HepG2 (cell line): ENCODE data around the gene COL4A2. TPM values are rescaled to one million over a fixed set of nuclear protein-coding genes. Genes with fewer than 3 reads are reported as not detected.

Source experiments
- ATAC-seq: fragments of 200-7000 bp; cut with Tn5 transposase; 3 replicates; pipeline ENCODE4 v1.9.1; 2020; ENCODE audit warnings: mild to moderate bottlenecking, moderate library complexity
- BruUV-seq: library from RNA; stranded (reverse); fragments of 400-500 nt; replicated peaks from 2 replicates; lab custom pipeline; 2021; lab: Mats Ljungman, UMichigan
- CTCF ChIA-PET: fragments of 300-600 bp; formaldehyde crosslinking; extraction: SDS; loops from one replicate; lab custom pipeline; 2021; ENCODE audit warnings: low total read pairs, inconsistent platforms, low intra/inter-chr PET ratio; lab: Yijun Ruan, JAX
- POLR2A ChIA-PET: fragments of 350-600 bp; sonication (Branson Sonifier 250); formaldehyde crosslinking; loops from one replicate; lab custom pipeline; 2020; ENCODE audit warnings: antibody characterized with exemption, inconsistent platforms; lab: Yijun Ruan, JAX
- DNase-seq: peaks from one replicate; pipeline ENCODE4 v3.0.0-alpha.2; 2015; ENCODE audit warnings: low spot score
- FAIRE-seq: peaks from 3 replicates; lab custom pipeline; 2011; peaks lifted over from hg19 to GRCh38; lab: Jason Lieb, UNC
- H2AFZ ChIP-seq: one replicate; pipeline ENCODE4 v1.6.1; 2011; ENCODE audit warnings: low read length, inconsistent platforms
- H3K27ac ChIP-seq: fragments of 300-600 bp; 3 replicates; pipeline ENCODE4 v1.8.0; 2011; ENCODE audit warnings: mixed run types, mild to moderate bottlenecking, mixed read lengths, low read length, inconsistent platforms; ENCODE audit not compliant: insufficient read depth; ENCODE audit errors: extremely low read length
- H3K27me3 ChIP-seq, 2 experiments: fragments of 200-600 bp in 1 of 2; 2 replicates in 1 of 2; 3 replicates in 1 of 2; pipeline versions ENCODE4 v1.6.0 to v1.8.0; 2011; ENCODE audit warnings: low read length in 2 of 2, mild to moderate bottlenecking in 2 of 2, moderate library complexity in 2 of 2, inconsistent platforms in 1 of 2; ENCODE audit not compliant: insufficient read depth in 2 of 2, control insufficient read depth in 1 of 2
- H3K36me3 ChIP-seq, 2 experiments: fragments of 200-600 bp in 1 of 2; replicated peaks in 1 of 2; 2 replicates in 1 of 2; 3 replicates in 1 of 2; pipeline versions ENCODE4 v1.5.1 to v1.8.0; 2011; ENCODE audit warnings: low read length in 2 of 2, inconsistent platforms in 1 of 2; ENCODE audit not compliant: insufficient read depth in 2 of 2, control insufficient read depth in 1 of 2
- H3K4me1 ChIP-seq: 2 replicates; pipeline ENCODE4 v1.5.1; 2012; ENCODE audit warnings: low read length, inconsistent platforms; ENCODE audit not compliant: insufficient read depth
- H3K4me2 ChIP-seq: 2 replicates; pipeline ENCODE4 v1.6.0; 2011; ENCODE audit warnings: low read depth, low read length, inconsistent platforms
- H3K4me3 ChIP-seq, 3 experiments: fragments of 200-600 bp in 1 of 3; sonication (generic), shearing (Covaris generic) in 1 of 3; replicated peaks in 1 of 3; 2 replicates each; pipeline ENCODE4 v1.5.1; 2011 to 2016; ENCODE audit warnings: low read length in 3 of 3, inconsistent platforms in 2 of 3, low read depth in 2 of 3, mild to moderate bottlenecking in 2 of 3, control low read depth in 1 of 3, mixed read lengths in 1 of 3; ENCODE audit not compliant: insufficient read depth in 1 of 3
- H3K79me2 ChIP-seq: one replicate; pipeline ENCODE4 v1.6.1; 2011; ENCODE audit warnings: low read length, inconsistent platforms; ENCODE audit not compliant: insufficient read depth
- H3K9ac ChIP-seq: 2 replicates; pipeline ENCODE4 v1.6.0; 2011; ENCODE audit warnings: mild to moderate bottlenecking, low read depth, low read length, inconsistent platforms; ENCODE audit not compliant: insufficient read depth
- H3K9me3 ChIP-seq: 2 replicates; pipeline ENCODE4 v1.5.1; 2012; ENCODE audit warnings: mild to moderate bottlenecking, low read length
- H4K20me1 ChIP-seq: 2 replicates; pipeline ENCODE4 v1.6.0; 2011; ENCODE audit warnings: inconsistent platforms, mild to moderate bottlenecking, low read length, moderate library complexity; ENCODE audit not compliant: insufficient read depth
- CREB1 ChIP-seq, 2 experiments: fragments of 450-650 bp in 1 of 2; IDR thresholded peaks; 2 replicates each; pipeline ENCODE4 v1.6.1; 2016 to 2017; ENCODE audit warnings: control low read depth in 1 of 2, mild to moderate bottlenecking in 1 of 2, missing compliant biosample characterization in 1 of 2, missing genetic modification characterization in 1 of 2
- CTCF ChIP-seq: sonication (generic); formaldehyde crosslinking; IDR thresholded peaks from 2 replicates; pipeline ENCODE4 v1.5.0; 2020; ENCODE audit warnings: mild to moderate bottlenecking, missing genetic modification reagents, moderate library complexity
- HOMEZ ChIP-seq: IDR thresholded peaks from 2 replicates; pipeline ENCODE4 v1.6.1; 2016; ENCODE audit warnings: low read depth
- MAX ChIP-seq: IDR thresholded peaks from 2 replicates; pipeline ENCODE4 v1.6.1; 2012; ENCODE audit warnings: inconsistent platforms
- SNAPC2 ChIP-seq: sonication (generic); formaldehyde crosslinking; IDR thresholded peaks from 2 replicates; pipeline ENCODE4 v1.8.1; 2022; ENCODE audit warnings: mild to moderate bottlenecking, missing genetic modification reagents
- ZNF44 ChIP-seq: sonication (generic); formaldehyde crosslinking; IDR thresholded peaks from 2 replicates; pipeline ENCODE4 v1.5.1; 2020; ENCODE audit warnings: mild to moderate bottlenecking, missing genetic modification reagents
- ZNF563 ChIP-seq: sonication (generic); formaldehyde crosslinking; IDR thresholded peaks from 2 replicates; pipeline ENCODE4 v1.8.0; 2022; ENCODE audit warnings: mild to moderate bottlenecking, moderate library complexity, missing genetic modification reagents
- ZNF75D ChIP-seq: sonication (generic); formaldehyde crosslinking; IDR thresholded peaks from 2 replicates; pipeline ENCODE4 v1.8.1; 2023; ENCODE audit warnings: missing genetic modification reagents, mild to moderate bottlenecking, borderline replicate concordance
- WGBS: methylation state at CpG from one replicate; pipeline ENCODE4 v1.1.6; 2017; ENCODE audit warnings: low lambda C conversion rate; 5-methylcytosine and 5-hydroxymethylcytosine counted together
- in situ Hi-C: cut with HindIII; loops from 2 replicates; pipeline ENCODE4 v1.10.0; 2017; ENCODE audit warnings: low pct_unique_long_range_greater_than_20kb; ENCODE audit not compliant: extremely low pct_ligation_motif_present
- intact Hi-C: fragments of 100-400 bp; cut with micrococcal nuclease; formaldehyde crosslinking; loops from one replicate; pipeline ENCODE4 v1.10.0; 2022; ENCODE audit not compliant: unreplicated experiment
- polyA plus RNA-seq, 8 experiments: library from polyadenylated mRNA; depleted of rRNA in 3 of 8; stranded (reverse) in 7 of 8; unstranded in 1 of 8; fragments of >200 nt; fragmentation: Illumina TruSeq in 4 of 8; extraction: Trizol in 4 of 8; gene quantifications; 2 replicates each; pipeline versions ENCODE4 v1.2.1 to v1.2.3, GENCODE V29; 2011 to 2016; ENCODE audit warnings: low read depth in 4 of 8, missing spikeins in 1 of 8, mixed read lengths in 1 of 8; ENCODE audit not compliant: insufficient read depth in 1 of 8
- total RNA-seq, 5 experiments: library from RNA; depleted of rRNA; stranded (reverse); fragments of >200 nt; fragmentation: Illumina TruSeq; extraction: Trizol; gene quantifications; 2 replicates each; pipeline ENCODE4 v1.2.3, GENCODE V29; 2016; ENCODE audit warnings: low read depth in 1 of 5
- TF ChIP-seq, protein P1 (sequence below): sonication (generic); formaldehyde crosslinking; IDR thresholded peaks from 2 replicates; pipeline ENCODE4 v1.8.0; 2022; ENCODE audit warnings: missing genetic modification reagents, mild to moderate bottlenecking, moderate library complexity, borderline replicate concordance

Gene COL4A2
- total and polyA plus RNA-seq, 2 of the 13 experiments (the other 11 are each of a cell fraction or from before 2014, with no cell fraction given), result 0.22 to 1.9 TPM

DNA sequence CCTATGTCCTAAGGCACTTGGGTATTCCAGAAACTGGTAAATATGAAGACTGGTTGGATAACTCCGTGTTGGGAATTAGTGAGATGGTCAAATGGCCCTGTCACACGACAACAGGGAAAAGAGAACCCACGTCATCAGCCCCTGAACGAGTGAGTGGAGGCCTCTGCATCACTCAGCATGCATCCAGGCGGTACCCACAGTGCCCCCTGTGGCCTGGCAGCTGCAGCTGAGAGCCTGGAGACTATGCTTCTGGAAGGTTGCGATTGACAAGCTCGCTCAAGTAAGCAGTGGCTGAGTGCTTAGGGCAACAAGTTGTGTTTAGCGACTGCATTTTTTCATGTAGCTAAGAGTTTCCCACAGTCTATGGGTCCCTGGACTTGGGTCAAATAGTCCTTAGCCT lies 55.9 kb downstream of the COL4A2 start:
- BruUV-seq, result no TSS peak
- CTCF ChIA-PET, result no interaction called here
- no peaks in the 10 kb centered on the region for H3K79me2 ChIP-seq
- no peak overlapping the region for H3K27ac ChIP-seq
- POLR2A ChIA-PET, result no interaction called here
- no peak overlapping the region for H3K4me2 ChIP-seq
- no peaks in the 10 kb centered on the region for H4K20me1 ChIP-seq
- H3K27me3 ChIP-seq, result peaks cover 4 to 42% of the 10 kb centered on the region in 2 experiments; a peak in 3 of 5 replicates
- no peak overlapping the region for H2AFZ ChIP-seq
- H3K4me3 ChIP-seq, result no peak overlapping the region
- no peaks in the 10 kb centered on the region for H3K4me1 ChIP-seq
- intact Hi-C loops (no loop called here), in situ Hi-C loops (no loop called here)
- peak; percentile 69 for ATAC-seq
- FAIRE-seq, result no peak
- H3K9ac ChIP-seq, result no peak overlapping the region
- 6% methylated on average over 8 of the region's 8 CpGs for WGBS
- no peak for DNase-seq
- TF ChIP-seq HOMEZ (no peak), SNAPC2 (CRISPR knock-in tag) (no peak), CTCF (CRISPR knock-in tag) (peak; percentile 6; the same call in 1 of the 2 replicates), MAX (no peak), ZNF44 (no peak), CREB1 (IDR thresholded peaks at IDR 0.05) (peak; percentile 50; the same call in 1 of the 2 replicates), CREB1 (CRISPR knock-in tag; IDR thresholded peaks at IDR 0.05) (no peak), ZNF563 (CRISPR knock-in tag) (no peak), ZNF75D (no peak)
- TF ChIP-seq, protein P1, sequence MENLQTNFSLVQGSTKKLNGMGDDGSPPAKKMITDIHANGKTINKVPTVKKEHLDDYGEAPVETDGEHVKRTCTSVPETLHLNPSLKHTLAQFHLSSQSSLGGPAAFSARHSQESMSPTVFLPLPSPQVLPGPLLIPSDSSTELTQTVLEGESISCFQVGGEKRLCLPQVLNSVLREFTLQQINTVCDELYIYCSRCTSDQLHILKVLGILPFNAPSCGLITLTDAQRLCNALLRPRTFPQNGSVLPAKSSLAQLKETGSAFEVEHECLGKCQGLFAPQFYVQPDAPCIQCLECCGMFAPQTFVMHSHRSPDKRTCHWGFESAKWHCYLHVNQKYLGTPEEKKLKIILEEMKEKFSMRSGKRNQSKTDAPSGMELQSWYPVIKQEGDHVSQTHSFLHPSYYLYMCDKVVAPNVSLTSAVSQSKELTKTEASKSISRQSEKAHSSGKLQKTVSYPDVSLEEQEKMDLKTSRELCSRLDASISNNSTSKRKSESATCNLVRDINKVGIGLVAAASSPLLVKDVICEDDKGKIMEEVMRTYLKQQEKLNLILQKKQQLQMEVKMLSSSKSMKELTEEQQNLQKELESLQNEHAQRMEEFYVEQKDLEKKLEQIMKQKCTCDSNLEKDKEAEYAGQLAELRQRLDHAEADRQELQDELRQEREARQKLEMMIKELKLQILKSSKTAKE (CRISPR knock-in tag), result no peak
- H3K9me3 ChIP-seq, result no peaks in the 10 kb centered on the region
- no peaks in the 10 kb centered on the region for H3K36me3 ChIP-seq
